B cell (primary cell): ENCODE results near the gene ZNF423. TPM values are rescaled to one million over a fixed set of nuclear protein-coding genes. Genes with fewer than 3 reads are reported as not detected.

Source experiments
- ATAC-seq: fragments of 200-7000 bp; cut with Tn5 transposase; one replicate; pipeline ENCODE4 v1.10.0; 2021; ENCODE audit warnings: low read depth, mild to moderate bottlenecking, moderate number of reproducible peaks, moderate library complexity
- CTCF ChIA-PET: fragments of 350-600 bp; sonication (Branson Sonifier 250); formaldehyde crosslinking; loops from one replicate; lab custom pipeline; 2021; ENCODE audit warnings: antibody characterized with exemption, inconsistent platforms; lab: Charles Lee
- POLR2A ChIA-PET: fragments of 350-600 bp; sonication (Branson Sonifier 250); formaldehyde crosslinking; loops from one replicate; lab custom pipeline; 2021; ENCODE audit warnings: antibody characterized with exemption; lab: Charles Lee
- DNase-seq: peaks from one replicate; pipeline ENCODE4 v3.0.0; 2013
- H2AFZ ChIP-seq: 2 replicates; pipeline ENCODE4 v1.6.1; 2012; ENCODE audit warnings: mild to moderate bottlenecking, low read depth, low read length; ENCODE audit not compliant: insufficient read depth, poor library complexity, severe bottlenecking
- H3K27ac ChIP-seq, 2 donors: 1 replicate in 1 of 2; 2 replicates in 1 of 2; pipeline ENCODE4 v1.5.1; 2012 to 2013; ENCODE audit warnings: low read length in 2 of 2, mild to moderate bottlenecking in 2 of 2, moderate library complexity in 1 of 2
- H3K27me3 ChIP-seq, 4 experiments: fragments of 200-600 bp in 1 of 4; sonication (generic) in 1 of 4; replicated peaks in 1 of 4; 1 replicate in 2 of 4; 2 replicates in 2 of 4; pipeline versions ENCODE4 v1.6.1 to v1.7.0; 2013 to 2016; ENCODE audit warnings: low read length in 3 of 4, mild to moderate bottlenecking in 2 of 4, mixed read lengths in 1 of 4, moderate library complexity in 1 of 4; ENCODE audit not compliant: insufficient read depth in 4 of 4, control insufficient read depth in 3 of 4; ENCODE audit errors: control extremely low read depth in 1 of 4
- H3K36me3 ChIP-seq, 2 experiments: replicated peaks in 1 of 2; 1 replicate in 1 of 2; 2 replicates in 1 of 2; pipeline versions ENCODE4 v1.6.1 to v1.7.1; 2013; ENCODE audit warnings: low read length in 1 of 2; ENCODE audit not compliant: insufficient read depth in 2 of 2, control insufficient read depth in 1 of 2; ENCODE audit errors: control extremely low read depth in 1 of 2, extremely low read depth in 1 of 2
- H3K4me1 ChIP-seq, 2 donors: fragments of 200-600 bp in 1 of 2; sonication (generic) in 1 of 2; 1 replicate in 1 of 2; 2 replicates in 1 of 2; pipeline versions ENCODE4 v1.5.1 to v1.6.1; 2013 to 2017; ENCODE audit warnings: low read length in 2 of 2; ENCODE audit not compliant: control insufficient read depth in 2 of 2, insufficient read depth in 2 of 2
- H3K4me2 ChIP-seq: replicated peaks from 2 replicates; pipeline ENCODE3; 2012; ENCODE audit warnings: mild to moderate bottlenecking, low read depth, low read length; ENCODE audit not compliant: poor library complexity, severe bottlenecking
- H3K4me3 ChIP-seq, 5 experiments: fragments of 200-600 bp in 1 of 5; sonication (generic) in 1 of 5; 1 replicate in 3 of 5; 2 replicates in 2 of 5; pipeline versions ENCODE4 v1.5.1 to v1.7.0; 2011 to 2016; ENCODE audit warnings: low read length in 4 of 5, mild to moderate bottlenecking in 4 of 5, low read depth in 2 of 5, control low read depth in 1 of 5, moderate library complexity in 1 of 5; ENCODE audit not compliant: insufficient read depth in 1 of 5; ENCODE audit errors: control extremely low read depth in 1 of 5, extremely low read depth in 1 of 5
- H3K79me2 ChIP-seq: fragments of 200-600 bp; sonication (generic); one replicate; pipeline ENCODE4 v1.6.0; 2016; ENCODE audit warnings: low read length; ENCODE audit not compliant: control insufficient read depth, insufficient read depth
- H3K9ac ChIP-seq: fragments of 200-600 bp; sonication (generic); 2 replicates; pipeline ENCODE4 v1.6.1; 2017; ENCODE audit warnings: mild to moderate bottlenecking, low read length, moderate library complexity
- H3K9me3 ChIP-seq, 3 donors: one replicate each; pipeline versions ENCODE4 v1.6.1 to v1.7.1; 2013; ENCODE audit warnings: low read length in 2 of 3; ENCODE audit not compliant: control insufficient read depth in 2 of 3, insufficient read depth in 1 of 3; ENCODE audit errors: control extremely low read depth in 1 of 3
- H4K20me1 ChIP-seq: 2 replicates; pipeline ENCODE4 v1.6.0; 2012; ENCODE audit warnings: mild to moderate bottlenecking, low read length; ENCODE audit not compliant: insufficient read depth, control insufficient read depth, poor library complexity, severe bottlenecking
- H3K27ac Mint-ChIP-seq: one replicate; pipeline ENCODE4 v1.8.0; 2021; ENCODE audit warnings: mixed read lengths
- H3K27me3 Mint-ChIP-seq: one replicate; pipeline ENCODE4 v1.8.0; 2021; ENCODE audit warnings: mixed read lengths
- H3K4me1 Mint-ChIP-seq: one replicate; pipeline ENCODE4 v1.8.0; 2021; ENCODE audit warnings: mixed read lengths
- H3K4me3 Mint-ChIP-seq: one replicate; pipeline ENCODE4 v1.8.0; 2021; ENCODE audit warnings: mixed read lengths
- H3K9me3 Mint-ChIP-seq: one replicate; pipeline ENCODE4 v1.8.0; 2022; ENCODE audit warnings: mixed read lengths; ENCODE audit not compliant: insufficient read depth
- CTCF ChIP-seq: fragments of 200-600 bp; IDR thresholded peaks from one replicate; pipeline ENCODE4 v1.8.0; 2022; ENCODE audit warnings: antibody characterized with exemption, mild to moderate bottlenecking
- EZH2 ChIP-seq: IDR thresholded peaks from 2 replicates; pipeline ENCODE4 v1.6.1; 2012; ENCODE audit warnings: borderline replicate concordance, low read depth, mild to moderate bottlenecking, moderate library complexity, low read length; ENCODE audit not compliant: insufficient read depth, poor library complexity, severe bottlenecking
- WGBS: methylation state at CpG from one replicate; pipeline ENCODE4 v1.1.5; 2013; ENCODE audit warnings: missing lambda C conversion rate; ENCODE audit not compliant: insufficient coverage; 5-methylcytosine and 5-hydroxymethylcytosine counted together
- intact Hi-C: fragments of 100-400 bp; cut with micrococcal nuclease; formaldehyde crosslinking; loops from one replicate; pipeline ENCODE4 v1.10.0; 2022
- polyA plus RNA-seq: library from polyadenylated mRNA; depleted of rRNA; stranded (reverse); fragments of >200 nt; gene quantifications from 2 replicates; pipeline ENCODE4 v1.2.3, GENCODE V29; 2012
- total RNA-seq, 2 donors: library from RNA; stranded (reverse); fragments of 120-200 nt in 1 of 2; gene quantifications; 1 replicate in 1 of 2; 2 replicates in 1 of 2; pipeline versions ENCODE4 v1.2.3 to v1.2.4, GENCODE V29; 2013 to 2022

The ZNF423 gene
- total and polyA plus RNA-seq, 2 donors (not counting 1 experiment from before 2014, with no cell fraction given): not detected

- Histone ChIP-seq H2AFZ (no peak overlapping the region), H3K4me1 (no peaks in the 10 kb centered on the region), H3K27me3 (no peaks in the 10 kb centered on the region), H3K36me3 (no peaks in the 10 kb centered on the region), H3K4me2 (no peak overlapping the region), H3K27ac (no peak overlapping the region), H3K9me3 (peaks cover 0 to 5% (median 1%) of the 10 kb centered on the region in 3 donors), H3K9ac (no peak overlapping the region), H3K79me2 (no peaks in the 10 kb centered on the region), H4K20me1 (no peaks in the 10 kb centered on the region), H3K4me3 (no peak overlapping the region)
- no CpG with 5 or more reads among the region's 1 CpG for WGBS
- no peak for TF ChIP-seq CTCF
- no peak for TF ChIP-seq EZH2
- Mint-ChIP-seq H3K27ac (no peak overlapping the region), H3K4me1 (no peaks in the 10 kb centered on the region), H3K27me3 (no peaks in the 10 kb centered on the region), H3K9me3 (peaks cover 5% of the 10 kb centered on the region), H3K4me3 (no peak overlapping the region)
- ChIA-PET POLR2A (no interaction called here), CTCF (no interaction called here)
- intact Hi-C loops: no loop called here
- ATAC-seq: no peak
- DNase-seq: no peak
Measured at GRCh38 chr16:49653577-49653976, 202.3 kb downstream of the ZNF423 start.

- no peaks in the 10 kb centered on the region for H3K27me3 Mint-ChIP-seq
- no peaks in the 10 kb centered on the region for H3K36me3 ChIP-seq
- H3K4me1 Mint-ChIP-seq: no peaks in the 10 kb centered on the region
- ATAC-seq (no peak), DNase-seq (no peak)
- no peak overlapping the region for H3K9ac ChIP-seq
- no CpG with 5 or more reads among the region's 6 CpGs for WGBS
- no peaks in the 10 kb centered on the region for H3K27me3 ChIP-seq
- H2AFZ ChIP-seq: no peak overlapping the region
- no peak overlapping the region for H3K4me2 ChIP-seq
- TF ChIP-seq EZH2 (no peak), CTCF (no peak)
- H3K4me3 Mint-ChIP-seq: no peak overlapping the region
- peaks cover 5% of the 10 kb centered on the region for H3K9me3 Mint-ChIP-seq
- no peaks in the 10 kb centered on the region for H3K79me2 ChIP-seq
- ChIA-PET POLR2A (no interaction called here), CTCF (no interaction called here)
- no peaks in the 10 kb centered on the region for H4K20me1 ChIP-seq
- no peak overlapping the region for H3K27ac ChIP-seq
- H3K9me3 ChIP-seq: peaks cover 1 to 6% (median 2%) of the 10 kb centered on the region in 3 donors
- intact Hi-C loops: no loop called here
- no peak overlapping the region for H3K4me3 ChIP-seq
- no peaks in the 10 kb centered on the region for H3K4me1 ChIP-seq
- no peak overlapping the region for H3K27ac Mint-ChIP-seq
Measured at GRCh38 chr16:49653173-49653570, 202.7 kb downstream of the ZNF423 start.
